SW480 (cell line): ENCODE results near the gene PDK1.
A peak's percentile ranks its signal among the peaks of the same experiment; 100 is the strongest.
"Not testable (repeated sequence)": the region's sequence is repeated elsewhere in the genome, so short reads cannot be mapped to it uniquely, and the experiment has no call there.

Experiments used
- DNase-seq: peaks from one replicate; pipeline ENCODE4 v3.0.0-alpha.2; 2016; ENCODE audit warnings: low spot score

Gene PDK1

DNA sequence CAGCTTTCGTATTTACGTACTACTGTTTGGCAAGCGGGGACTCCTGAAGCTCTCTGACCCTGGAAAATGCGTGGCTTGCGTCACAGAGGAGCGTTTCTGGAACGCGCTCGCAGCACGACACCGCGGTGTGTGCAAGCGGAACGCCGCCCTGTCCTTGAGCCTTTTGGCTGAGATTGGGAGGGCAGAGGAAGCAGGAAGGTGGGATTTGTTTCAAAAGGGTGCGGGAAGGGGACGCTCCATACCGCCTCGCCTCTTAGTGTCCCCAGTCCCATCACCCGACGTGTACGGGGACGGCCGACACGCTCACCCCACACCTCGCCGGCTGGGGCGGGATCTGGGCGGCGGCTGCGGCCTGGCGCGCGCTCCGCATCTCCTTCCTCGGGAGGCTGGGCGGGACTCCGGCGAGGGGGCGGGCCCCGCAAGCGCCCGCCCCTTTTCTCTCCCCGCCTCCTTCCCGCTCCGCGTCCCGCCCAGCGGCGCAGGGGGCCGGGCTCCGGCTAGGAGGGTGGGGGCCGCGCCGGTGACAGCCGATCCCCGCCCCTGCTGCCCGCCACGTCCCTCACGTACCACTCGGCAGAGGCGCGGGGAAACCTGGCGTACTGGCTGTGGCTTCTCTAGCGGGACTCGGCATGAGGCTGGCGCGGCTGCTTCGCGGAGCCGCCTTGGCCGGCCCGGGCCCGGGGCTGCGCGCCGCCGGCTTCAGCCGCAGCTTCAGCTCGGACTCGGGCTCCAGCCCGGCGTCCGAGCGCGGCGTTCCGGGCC lies at the start of gene PDK1:
Gene PDK1 (plus strand): TSS at position 569 of the 762 bp plus-strand sequence. CDS start 61 bp downstream, at position 630.
- DNase-seq = peak; percentile 89

DNA sequence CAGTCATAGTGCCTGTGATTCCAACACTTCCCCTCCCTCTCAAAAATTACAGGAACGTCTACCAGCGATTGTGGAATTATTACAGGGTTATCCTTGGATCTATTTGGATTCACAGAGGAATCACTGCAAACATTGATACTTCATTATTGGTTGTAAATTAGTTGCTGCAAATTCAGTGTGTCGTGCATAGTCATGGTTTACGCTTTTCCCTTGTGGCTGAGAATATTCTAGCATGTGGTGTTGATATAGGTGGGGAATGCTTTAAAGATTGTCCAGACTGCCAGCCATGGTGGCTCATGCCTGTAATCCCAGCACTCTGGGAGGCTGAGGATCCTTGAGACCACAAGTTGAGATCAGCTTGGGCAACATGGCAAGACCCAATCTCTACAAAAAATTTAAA lies 48.7 kb upstream of the PDK1 start:
- DNase-seq = no peak

DNA sequence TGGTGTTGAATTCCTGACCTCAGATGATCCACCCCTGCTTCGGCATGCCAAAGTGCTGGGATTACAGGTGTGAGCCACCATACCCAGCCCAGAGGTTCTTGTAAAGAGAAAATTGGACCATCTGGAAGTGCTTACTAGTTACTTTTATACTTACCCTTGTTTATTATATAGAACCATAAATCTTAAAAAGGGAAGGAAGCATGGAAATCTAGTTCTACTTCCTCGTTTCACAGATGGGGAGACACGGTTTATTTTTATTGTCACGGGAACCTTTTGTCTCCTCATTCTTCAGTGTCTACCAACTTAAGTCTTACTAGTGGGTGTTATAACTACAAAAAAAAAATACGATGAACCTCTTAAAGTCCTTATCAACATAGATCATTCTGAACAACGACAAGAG lies 45.8 kb upstream of the PDK1 start:
- no peak for DNase-seq

DNA sequence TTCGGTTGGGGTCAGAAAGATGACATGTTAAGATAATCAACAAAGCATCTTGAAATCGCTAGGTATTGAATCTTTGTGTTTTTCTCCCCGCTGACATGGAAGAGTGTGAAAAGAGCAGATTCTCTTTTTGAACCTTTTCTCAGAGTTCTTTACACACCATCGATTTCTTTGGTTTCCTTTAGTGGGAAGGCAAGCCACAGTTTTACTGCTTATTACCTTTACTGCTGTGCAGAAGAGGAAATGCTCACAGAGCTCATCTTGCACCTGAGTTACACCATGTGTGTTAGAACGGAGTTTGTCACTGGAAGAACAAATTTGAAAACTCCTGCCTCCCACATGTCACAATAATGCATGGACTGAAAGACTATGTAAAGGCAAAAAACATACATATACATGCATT lies 45.3 kb upstream of the PDK1 start:
- no peak for DNase-seq

DNA sequence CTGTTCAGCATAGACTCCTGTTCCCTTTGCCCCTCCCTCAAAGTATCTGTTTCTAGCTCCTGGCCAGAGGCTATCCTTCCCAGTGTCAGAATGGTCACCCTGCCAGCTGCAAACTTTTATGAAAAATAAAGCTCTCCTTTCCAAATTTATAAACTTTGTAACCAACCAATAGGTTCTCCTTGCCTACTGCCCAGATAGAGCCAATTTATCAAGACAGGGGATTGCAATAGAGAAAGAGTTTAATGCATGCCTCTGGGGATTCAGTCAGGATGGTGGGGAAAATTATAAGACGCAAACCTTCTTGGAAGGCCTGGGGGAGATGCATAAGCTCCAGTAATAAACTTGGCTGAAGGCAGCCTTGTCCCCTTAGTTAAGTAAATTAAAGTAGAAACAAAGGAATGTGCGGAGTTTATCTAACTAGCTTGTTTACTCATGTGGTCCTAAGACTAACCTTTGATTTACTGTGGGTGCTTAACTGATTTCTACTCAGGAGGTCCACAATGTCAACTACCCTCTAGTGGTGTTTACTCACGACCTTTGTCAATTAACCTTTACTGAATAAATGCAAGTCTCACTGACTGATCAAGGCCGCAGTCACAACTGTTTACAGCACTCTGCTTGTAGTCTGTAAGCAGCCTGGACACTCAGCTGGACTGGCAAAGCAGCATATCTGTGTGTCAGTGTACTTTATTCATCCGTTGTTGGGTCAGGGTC lies 42.9 kb upstream of the PDK1 start:
- no peak for DNase-seq

DNA sequence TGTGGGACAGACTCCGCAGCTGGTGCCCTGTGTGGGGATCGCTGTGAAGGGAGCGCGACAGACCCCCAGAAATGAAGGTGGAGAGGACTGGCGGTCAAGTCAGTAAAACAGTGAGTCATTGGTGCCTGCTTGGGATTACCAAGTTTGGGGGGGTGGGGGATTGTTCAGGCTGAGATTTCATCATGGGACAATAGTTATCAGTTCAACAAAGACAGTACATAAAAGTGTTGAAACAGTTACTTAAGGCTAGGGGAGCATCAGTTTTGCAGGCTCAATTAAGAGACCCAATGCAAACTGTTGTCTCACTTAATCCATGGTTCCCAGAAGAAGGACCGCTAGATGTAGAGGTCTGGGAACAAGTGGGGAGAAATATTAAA lies 42.4 kb upstream of the PDK1 start:
- no peak for DNase-seq

DNA sequence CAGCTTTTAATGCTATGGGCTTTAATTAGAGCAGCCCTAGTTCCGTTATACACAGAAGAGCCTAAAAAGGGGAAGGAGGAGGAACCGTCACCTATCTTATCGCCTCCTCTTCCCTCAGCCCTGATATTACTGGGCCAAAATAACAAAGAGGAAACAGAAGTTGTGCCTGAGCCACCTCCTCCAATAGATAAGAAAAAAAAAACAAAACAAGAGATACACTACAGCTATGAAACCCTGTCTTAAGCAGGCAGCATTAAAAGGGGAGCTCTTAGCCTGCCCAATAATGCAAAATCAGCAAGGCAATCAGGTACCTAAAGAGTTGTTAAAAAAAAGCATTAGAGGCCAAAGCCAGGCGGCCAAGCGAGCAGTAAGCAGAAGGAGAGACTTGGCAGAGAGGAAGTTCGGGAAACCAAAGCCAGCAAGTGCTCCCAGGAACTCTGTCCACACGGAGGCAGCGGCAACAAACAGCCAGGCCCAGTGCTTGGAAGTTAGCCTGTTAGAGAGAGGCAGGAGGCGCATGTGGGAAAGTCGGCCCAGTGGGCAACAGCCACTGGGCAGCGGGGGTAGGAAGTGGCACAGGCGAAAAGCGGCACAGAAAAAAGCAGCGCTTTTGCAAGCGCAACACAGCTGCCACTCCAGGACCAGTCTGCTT lies 41.8 kb upstream of the PDK1 start:
- no peak for DNase-seq

DNA sequence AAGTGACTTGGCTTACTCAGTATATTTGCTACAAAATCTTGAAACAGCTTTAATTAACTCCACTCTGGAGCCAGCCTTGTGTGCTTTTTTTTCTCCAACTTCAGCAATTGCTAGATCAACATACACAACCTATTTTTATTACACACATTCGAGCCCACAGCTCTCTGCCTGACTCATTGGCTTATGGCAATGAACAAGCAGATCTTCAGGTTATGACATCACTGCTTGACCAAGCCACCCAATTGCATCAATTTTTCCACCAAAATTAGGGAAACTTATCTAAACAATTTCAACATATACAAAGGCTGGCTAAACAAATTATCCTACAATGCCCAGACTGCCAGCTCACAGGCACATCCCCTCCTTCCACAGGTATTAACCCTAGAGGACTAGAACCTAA lies 39.6 kb upstream of the PDK1 start:
- no peak for DNase-seq

DNA sequence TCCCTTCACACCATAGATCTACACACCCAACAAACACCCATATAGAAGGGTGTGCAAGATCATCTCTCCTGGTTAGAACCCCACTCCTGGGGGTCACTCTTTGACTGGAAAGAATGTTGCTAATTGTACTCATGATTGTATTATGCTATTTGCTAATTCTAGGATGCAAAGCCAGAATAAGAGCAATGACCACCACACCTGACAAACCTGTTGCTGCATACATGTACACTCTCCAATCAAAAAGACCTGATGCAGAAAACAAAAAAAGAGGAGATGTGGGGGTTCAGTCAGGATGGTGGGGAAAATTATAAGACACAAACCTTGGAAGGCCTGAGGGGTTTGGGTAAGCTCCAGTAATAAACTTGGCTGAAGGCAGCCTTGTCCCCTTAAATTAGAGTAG lies 36.9 kb upstream of the PDK1 start:
- no peak for DNase-seq

DNA sequence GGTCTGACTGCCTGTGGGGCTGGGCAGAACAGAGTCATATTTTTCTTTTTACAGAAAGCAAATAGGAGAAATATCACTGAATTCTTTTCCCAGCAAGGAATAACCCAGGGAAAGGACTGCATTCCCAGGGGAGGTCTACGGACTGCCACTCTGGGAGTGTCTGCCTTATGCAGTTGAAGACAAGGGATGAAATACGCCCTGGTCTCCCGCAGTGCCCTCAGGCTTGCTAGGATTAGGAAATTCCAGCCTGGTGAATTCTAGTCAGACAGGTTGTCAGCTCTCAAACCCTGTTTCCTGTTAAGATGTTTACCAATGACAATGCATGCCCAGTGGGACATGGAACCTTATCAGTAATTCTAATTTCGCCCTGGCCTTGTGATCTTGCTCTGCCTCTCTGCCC lies 30.3 kb upstream of the PDK1 start:
- no peak for DNase-seq

DNA sequence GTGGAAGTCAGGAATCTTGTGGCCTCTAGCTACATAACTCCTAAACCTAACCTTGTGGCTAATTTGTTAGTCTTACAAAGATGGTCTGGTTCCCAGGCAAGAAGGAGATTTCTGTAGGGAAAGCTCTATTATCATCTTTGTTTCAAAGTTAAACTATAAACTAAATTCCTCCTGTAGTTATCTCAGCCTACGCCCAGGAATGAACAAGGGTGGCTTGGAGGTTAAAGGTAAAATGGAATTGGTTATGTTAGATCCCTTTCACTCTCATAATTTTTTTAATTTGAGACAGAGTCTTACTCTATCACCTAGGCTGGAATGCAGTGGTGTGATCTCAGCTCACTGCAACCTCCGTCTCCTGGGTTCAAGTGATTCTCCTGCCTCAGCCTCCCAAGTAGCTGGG lies 24.6 kb upstream of the PDK1 start:
- no peak for DNase-seq

DNA sequence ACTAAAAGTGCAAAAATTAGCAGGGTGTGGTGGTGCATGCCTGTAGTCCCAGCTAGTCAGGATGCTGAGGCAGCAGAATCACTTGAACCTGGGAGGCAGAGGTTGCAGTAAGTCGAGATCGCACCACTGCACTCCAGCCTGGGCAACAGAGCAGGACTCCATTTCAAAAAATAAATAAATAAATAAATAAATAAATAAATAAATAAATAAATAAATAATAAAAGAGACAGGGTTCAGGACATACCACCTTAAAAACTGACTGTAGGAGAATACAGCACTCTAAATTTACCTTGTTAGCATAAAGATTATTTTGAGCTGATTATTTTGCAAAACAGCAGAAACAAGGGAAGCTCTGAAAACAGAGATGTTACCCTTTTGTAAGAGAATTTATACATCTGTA lies 23.4 kb upstream of the PDK1 start:
- DNase-seq = not testable (repeated sequence)

DNA sequence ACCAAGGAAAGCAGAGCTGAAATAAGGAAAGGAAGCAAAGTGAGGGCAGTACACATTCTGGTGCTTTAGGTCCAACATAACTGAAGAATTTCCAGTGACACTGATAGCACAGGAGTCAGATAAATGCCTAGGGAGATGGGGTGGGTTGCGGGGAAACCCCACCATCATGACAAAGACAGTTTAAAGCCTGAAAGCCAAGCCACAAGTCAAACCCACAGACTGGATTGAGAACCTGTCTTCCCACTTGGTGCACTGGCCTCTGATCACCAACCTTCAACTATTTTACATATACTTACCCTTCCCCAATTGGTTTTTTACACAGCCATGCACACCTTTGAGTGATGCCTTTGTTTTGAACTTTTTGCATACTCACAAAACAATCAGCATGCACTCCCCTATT lies 22.2 kb upstream of the PDK1 start:
- no peak for DNase-seq

DNA sequence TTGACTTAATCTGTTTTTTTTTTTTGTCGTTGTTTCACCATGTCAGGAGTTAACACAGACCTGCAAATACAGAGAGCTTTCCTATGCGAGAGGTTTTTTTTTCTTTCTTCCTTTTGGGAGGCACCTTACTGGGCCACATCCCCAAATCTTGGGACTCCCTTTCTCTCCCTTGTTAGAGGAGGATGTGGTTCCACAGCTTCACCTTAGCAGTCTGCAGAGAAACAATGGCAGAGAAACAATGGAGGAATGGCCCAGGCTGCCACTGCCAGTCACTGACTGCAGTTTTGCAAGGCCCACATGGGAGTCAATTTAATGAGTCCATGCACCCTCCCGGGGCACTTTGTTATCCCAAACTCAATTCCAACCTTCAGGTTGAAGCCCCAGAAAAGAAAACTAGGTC lies 20.8 kb upstream of the PDK1 start:
- DNase-seq = no peak

DNA sequence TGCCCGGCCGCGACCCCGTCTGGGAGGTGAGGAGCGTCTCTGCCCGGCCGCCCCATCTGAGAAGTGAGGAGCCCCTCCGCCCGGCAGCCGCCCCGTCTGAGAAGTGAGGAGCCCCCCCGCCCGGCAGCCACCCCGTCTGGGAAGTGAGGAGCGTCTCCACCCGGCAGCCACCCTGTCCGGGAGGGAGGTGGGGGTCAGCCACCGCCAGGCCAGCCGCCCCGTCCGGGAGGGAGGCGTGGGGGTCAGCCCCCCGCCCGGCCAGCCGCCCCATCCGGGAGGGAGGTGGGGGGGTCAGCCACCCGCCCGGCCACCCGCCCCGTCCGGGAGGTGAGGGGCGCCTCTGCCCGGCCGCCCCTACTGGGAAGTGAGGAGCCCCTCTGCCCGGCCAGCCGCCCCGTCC lies 18.0 kb upstream of the PDK1 start:
- not testable (repeated sequence) for DNase-seq

DNA sequence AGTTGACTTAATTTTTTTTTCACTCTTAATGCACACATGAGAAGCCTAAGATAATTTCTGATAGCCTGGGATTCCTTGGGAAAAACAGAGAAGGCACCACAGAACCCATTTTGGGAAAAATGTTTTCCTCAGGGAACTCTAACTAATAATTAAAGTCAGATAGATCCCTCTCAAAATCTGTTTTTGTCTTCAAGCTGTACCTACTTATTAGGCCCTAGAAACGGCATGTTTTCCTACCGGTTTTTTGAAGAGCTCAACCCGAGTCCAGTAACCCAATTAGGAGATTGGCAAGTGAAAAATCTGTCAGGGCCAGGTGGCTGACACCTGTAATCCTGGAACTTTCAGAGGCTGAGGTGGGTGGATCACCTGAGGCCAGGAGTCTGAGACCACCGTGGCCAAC lies 16.1 kb upstream of the PDK1 start:
- no peak for DNase-seq

DNA sequence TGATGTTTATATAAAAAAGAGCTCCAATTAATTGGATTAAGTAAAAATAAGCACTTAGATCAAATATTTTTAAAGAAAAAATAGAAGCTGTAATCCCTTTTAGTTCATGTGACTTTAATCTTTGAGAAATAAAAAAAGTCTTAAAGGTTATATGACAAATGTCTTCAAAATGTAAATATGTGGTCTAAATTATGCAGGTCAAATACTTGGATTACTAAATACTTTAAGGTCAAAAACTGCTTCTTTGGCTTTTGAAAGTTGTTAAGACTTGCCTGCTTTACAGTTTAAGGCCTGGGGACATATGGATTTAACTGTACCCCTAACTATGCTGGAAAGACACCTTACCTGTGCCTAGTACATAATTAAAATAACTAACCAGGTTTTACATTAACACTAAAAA lies 15.5 kb upstream of the PDK1 start:
- DNase-seq = no peak

DNA sequence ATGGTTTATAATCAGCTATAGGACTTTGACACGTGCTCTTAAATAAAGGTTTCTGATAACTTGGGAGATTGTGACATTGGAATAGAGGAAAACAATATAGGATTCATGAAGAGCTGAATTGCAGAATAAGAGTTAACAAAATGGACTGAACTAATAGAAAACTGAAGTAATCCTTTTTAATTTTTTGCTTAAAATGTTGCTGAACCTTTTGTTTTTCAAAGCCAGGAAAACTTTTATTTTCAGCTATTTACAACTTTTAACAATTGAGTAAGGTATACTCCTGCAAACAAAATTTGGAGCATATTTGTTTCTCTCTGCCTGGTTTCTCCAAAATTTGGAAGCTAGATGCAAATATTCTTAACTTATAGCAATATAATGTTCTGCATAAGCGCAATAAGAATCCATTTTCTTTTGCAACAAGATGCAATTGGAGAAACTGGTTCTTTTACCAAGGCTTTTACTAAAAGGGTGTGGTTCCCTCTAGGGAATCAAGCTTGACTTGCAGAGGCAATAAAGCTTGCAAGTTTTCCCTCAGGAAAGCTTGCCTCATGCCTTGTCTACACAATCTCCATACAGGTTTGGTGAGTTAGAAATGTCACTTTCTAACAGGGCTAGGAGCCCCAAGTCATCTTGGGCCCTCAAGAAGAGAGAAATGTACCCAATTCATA lies 10.3 kb upstream of the PDK1 start:
- DNase-seq = no peak

DNA sequence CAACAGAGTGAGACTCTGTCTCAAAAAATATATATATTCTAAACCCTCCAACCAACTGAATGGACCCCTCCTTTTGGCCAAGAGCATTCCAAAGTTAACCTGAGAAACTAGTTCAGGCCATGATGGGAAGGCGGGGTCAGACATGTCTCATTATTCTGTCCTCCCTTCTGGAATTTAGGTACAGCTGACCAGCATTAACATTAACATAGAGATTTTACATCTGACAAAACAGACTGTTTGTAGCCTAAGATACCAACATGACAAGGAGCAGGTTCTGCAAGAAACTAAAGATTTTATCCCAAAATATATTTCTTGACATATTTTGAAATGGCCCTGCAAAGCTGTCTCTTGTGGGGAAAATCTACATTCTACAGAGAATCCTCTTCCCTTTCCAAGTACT lies 6.8 kb upstream of the PDK1 start:
- no peak for DNase-seq

DNA sequence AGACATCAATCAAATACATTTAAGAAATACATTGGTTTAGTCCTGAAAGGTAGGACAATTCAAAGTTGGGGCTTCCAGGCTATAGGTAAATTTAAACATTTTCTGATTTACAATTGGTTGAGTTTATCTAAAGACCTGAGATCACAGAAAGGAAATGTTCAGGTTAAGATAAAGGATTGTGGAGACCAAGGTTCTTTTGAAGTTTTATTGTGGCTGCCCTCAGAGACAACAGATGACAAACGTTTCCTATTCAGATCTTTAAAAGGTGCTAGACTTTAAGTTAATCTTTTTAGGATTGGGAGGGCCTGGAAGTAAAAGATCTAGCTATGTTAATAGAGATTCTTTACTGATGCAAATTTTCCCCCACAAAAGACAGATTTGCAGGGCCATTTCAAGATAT lies 6.1 kb upstream of the PDK1 start:
- DNase-seq = not testable (repeated sequence)

DNA sequence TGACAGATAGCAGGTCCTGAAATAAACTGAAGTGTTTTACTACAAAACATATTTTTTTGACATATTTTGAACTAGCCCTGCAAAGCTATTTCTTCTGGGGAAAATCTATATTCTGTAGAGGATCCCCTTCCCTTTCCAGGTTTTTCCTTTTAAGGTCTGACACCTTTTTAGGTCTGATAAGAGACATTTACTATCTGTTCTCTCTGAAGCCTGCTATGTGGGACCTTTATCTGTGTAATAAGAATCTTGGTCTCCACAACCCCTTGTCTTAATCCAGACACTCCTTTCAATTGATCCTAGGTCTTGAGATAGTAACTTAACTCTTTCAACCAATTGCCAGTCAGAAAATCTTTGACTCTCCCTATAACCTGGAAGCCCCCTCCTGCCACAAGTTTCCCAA lies 5.5 kb upstream of the PDK1 start:
- no peak for DNase-seq

DNA sequence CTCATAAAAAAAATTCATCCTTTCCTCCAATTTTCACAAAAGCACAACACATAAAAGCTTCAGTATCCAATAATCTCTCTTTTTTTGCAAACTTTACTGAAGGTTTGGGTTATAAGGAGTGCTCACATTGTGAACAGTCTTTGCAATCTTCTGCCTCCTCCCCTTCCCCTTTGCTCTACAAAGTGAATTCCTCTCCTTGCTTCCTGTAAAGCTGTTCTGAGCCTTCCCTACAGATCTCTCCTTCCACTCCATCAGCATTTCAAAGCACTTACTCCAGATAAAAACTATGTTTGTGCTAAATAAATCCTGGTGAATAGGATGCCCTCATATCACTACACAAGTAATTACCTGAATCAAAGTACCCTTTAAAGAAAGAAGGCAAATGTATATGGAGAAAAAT lies 4.6 kb upstream of the PDK1 start:
- DNase-seq = no peak
